HG03469 (cell line): ENCODE measurements around the gene DPH3.
A peak's percentile ranks its signal among the peaks of the same experiment; 100 is the strongest.

Source experiments
- ATAC-seq: cut with Tn5 transposase; IDR thresholded peaks from one replicate; pipeline ENCODE4 v1.9.1; 2021; ENCODE audit warnings: mild to moderate bottlenecking, moderate library complexity, moderate number of reproducible peaks; ENCODE audit not compliant: unreplicated experiment

The DPH3 gene

DNA sequence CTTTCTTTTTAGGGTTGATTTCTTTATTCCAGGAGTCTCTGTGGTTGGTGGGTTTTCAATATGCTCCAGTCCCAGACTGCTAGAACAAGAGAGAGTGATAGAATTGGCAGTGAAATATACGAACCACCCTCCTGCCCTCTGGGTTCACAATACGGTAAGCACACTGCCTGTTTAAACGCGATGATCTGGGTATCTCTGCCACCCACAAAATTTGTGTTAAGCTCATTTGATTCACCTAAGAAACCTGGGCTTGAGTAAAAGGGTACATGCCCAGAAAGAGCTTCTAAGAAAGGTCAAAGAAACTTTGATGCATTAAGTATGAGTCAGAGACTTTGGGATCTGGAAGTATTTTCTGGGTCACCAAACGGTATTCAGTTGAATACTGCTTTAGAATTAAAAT, 30.1 kb upstream of the DPH3 start:
- ATAC-seq, result no peak

DNA sequence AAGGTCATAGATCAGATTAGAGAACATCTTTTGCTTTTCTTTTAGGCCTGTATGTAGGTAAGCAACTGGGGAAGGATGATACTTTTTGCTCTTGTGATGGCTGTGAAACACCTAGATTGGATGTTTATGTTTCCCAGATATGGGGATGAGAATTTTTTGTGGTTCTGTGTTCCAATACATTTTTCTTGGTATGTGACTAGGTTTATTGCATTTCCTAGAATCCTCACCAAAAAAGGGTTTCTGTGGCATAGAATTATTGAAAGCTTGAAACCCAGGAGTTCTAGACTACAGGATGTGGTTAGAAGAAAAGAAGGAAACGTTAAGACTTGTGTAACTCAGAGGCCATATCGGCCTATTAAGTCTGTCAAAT, 26.1 kb upstream of the DPH3 start:
- no peak for ATAC-seq

DNA sequence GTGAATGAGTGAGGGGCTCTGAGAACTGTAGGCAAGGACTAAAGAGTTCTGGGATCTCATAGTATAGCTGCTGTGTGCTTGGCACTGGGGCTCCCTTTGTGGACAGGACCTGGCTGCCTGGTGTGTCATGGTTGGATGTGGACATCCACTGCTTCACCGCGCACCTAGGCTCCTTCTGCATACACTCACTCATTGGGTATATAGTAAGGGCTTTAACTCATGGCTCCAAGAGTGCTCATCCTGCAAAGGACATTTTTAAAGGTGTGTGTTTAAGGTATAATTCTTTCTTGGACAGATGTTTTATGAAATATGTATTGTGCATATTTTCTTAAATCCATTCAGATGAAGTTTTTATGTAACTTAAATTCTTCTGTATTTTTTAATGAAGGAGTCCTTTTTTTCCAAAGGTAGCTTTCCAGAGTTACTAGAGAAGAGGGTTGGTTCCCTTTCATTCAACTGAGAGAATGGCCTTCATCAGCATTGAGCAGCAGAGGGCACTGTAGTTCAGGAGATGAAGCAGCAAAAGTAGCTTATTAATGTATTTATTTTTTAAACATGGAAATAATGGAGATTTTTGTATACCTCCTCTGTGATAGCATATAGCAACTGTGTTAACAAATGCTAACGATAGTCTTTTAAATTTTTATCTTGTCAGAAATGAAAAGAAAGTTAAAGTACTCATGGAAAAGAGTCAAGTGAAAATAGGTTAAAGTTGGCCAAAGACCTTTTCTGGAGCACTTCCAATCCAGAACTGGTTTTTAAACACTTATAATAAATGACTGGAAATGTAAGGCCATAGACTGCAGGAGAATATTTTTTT, 25.5 kb upstream of the DPH3 start:
- no peak for ATAC-seq

DNA sequence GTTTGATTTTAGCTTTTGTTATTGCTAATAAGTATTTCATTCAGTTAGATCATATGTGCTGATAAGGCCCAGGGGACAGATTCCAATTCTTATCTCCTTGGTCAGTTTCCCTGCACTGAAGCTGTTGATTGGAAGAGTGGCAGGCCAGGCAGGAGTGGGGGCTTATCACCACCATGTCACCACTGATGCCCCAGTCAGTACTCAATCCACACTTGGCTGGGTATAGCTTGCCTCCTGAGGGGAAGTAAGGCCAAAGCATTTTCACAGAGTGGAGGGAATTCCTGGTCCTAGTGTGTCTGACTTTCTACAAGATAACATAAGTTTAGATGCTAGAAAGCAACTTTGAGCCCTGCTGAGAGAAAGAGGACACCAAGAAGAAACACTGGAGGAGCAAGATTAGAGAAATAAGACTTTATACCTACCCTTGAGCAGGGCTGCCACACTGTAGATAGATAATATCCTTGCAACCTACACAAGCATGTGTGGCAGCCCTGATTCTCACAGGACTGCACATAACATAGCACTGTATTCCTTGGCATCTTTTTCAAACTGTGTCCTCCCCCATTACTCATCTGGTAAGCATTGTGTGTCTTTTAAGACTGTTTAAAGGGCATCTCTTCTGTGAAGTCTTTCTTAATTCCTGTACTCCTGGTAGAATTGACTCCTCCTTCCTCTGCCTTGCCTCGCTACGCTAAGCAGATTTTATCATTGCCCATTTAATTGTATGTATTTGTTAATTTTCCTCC, 24.6 kb upstream of the DPH3 start:
- no peak for ATAC-seq

DNA sequence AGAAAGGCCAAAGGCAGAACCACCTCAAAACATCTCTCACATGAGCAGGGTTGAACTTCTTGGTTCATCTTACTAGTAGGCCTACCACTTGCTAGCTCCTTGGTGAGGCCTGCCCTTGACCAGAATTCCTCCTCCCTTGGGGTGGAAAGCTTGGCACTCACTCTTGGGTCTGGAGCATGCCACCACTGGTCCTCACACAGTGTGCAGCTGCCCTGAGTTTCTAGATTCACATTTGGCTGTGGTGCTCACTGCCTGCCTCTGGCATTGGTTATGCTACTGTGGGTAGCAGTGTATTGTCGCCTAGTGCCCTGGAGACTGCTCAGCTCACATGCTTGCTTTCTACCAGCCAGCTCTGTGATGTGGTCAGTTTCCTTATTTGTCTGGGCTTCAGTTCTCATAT, 23.9 kb upstream of the DPH3 start:
- no peak for ATAC-seq

DNA sequence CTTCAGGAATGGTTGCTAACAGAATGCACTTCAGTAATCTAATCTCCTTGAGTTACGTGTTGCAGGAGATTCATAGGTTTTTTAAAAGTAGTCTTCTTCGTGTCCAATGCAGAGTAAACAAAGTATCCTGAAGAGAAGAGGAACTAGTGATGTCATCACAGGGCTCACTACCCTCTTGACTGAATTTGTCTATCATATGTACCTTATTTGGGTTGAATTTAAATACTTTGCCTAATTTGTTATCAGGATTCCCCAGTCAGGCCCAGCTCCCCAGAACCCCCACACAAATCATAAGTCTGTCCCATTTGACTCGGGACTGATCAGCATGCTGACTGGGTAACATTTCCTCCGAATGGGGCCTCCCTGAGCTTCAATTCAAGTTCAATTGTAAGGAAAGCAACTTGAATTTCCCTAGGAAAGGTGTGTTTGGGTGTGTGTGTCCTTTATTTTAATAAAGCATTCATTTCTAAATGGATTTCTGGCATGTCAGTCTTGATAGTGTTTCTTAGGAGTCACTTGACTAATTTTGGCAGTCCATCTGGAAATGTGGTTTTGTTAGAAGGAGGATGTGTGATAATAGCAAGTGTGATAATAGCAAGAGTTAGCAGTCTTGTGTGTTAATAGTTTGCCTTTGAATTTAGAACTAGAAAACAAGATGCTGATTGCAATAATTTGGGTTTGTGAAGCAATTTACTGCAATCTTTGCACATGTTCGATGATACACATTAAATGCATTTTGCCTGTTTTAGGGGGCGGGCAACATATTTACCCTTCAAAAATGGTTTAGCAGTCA, 22.2 kb upstream of the DPH3 start:
- ATAC-seq, result no peak

DNA sequence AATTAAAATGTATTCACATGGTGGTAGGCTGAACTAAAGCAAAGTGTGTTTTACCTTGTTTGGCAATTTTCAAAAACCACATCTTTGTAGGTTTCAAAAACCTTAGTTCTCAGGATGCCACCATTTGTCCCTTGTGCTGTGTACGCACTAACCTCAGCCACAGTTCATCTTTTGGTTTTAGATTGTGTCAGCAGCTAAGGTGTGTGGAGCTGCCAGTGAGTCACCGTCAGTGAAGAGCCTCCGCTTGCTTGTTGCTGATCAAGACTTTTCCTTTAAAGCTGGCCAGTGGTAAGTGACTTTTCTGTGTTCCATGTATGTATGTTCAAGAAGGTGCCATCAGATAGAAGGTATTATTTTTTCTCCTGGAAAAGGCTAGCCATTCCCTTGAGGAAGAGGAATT, 21.4 kb upstream of the DPH3 start:
- ATAC-seq, result peak; percentile 74

DNA sequence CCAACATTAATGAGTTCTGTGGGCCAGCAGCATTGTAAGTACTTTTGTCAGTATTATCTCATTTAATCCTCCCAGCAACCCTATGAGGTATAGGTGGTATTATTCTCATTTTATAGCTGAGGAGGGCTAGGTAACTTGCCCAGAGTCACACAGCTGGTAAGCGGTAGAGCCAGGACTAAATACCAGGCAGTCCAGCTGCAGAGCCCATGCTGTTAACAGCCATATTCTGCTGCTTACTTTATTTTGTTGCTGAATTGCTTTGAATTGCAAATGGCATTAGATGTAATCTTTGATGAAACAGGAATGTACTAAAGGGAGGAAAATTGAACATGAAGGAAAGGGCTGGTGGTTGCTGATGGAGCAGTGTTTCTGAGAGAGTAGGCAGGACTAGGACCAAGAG, 19.9 kb upstream of the DPH3 start:
- no peak for ATAC-seq

DNA sequence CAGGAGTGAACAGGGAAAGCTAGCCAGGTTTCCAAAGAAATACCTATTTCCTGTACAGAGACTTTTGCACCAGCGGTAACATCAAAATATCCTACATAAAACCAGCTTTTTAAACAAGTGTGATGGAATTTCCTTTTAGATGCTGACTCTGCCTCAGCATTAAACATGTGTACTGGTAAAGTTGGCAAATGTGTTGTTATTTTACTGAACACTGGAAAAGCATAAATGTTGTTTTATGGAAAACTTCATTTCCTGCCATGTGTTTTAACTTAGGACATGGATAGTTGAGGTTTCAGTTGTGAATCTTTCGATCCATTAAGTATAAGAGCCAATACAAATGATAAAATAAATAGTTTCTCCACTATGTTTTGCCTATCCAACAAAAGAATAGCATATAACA, 15.9 kb upstream of the DPH3 start:
- ATAC-seq, result no peak

DNA sequence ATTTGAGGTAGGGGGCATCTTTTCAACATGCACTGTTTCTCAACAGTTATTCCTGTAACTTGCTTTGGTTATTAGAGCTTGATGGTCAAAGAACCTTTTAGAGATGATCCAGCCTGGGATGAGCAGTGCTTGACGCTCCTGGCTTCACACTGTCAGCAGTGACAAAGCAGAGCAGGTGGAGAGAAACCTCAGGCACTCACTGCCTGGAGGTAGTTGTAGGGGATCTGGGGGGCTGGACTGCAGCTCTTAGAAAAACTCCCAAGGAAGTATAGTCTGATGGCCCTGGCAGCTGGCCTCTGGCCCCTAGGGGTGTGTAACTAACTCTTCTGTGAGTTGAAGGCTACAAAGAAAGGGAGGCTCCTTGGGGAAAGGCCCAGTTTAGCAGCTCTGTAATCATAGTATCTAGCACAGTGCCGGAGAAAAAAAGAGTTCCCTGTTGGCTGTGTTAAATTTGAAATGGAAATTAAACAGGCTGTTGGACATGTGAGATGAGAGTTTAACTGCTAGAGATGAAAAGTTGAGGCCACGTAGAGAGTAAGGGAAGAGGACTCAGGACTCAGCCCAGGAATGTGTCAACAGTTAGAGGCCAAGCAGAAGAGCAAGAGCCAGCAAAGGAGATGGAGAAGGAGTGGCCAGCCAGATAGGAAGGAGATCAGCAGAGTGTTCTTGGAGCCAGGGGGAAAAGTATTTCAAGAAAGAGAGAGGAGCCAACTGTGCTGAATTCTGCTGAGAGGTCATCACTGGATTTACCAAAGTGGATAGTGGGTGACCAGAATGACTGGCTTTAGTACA, 14.5 kb upstream of the DPH3 start:
- no peak for ATAC-seq

DNA sequence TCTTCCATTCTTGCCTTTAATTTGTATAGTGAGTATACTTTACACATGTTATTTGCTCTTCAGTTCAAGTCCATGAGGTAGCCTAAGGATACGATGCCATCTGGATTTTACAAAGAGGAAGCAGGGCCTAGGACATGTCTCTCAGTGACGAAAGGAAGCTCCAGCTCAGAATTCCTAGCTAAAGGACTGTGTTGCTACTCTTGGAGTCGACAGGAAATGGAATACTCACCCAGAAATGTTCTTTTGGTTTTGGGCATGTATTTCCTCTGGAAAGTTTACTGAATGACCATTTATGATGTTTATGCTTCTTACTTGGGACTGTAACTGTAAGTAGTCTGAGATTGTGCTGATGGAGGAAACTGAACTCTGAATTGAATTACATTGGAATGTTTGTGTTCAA, 12.7 kb upstream of the DPH3 start:
- no peak for ATAC-seq

DNA sequence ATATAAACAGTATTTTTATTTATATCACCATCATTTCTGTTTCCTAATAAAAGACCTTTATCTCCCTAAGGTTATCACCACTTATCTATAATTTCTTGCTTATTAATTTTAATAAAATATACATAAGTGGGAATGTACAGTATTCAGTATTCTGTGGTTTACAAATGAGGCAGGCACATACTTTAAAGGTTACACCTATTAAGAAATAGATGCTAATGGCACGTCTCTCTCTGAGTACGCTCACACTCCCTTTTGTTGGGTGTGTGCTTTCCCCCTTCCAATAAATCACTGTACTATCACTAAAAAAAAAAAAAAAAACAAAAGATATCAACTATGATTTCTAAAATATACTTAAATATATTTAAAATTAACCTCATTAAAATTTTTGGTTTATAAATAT, 9.1 kb upstream of the DPH3 start:
- ATAC-seq, result no peak

DNA sequence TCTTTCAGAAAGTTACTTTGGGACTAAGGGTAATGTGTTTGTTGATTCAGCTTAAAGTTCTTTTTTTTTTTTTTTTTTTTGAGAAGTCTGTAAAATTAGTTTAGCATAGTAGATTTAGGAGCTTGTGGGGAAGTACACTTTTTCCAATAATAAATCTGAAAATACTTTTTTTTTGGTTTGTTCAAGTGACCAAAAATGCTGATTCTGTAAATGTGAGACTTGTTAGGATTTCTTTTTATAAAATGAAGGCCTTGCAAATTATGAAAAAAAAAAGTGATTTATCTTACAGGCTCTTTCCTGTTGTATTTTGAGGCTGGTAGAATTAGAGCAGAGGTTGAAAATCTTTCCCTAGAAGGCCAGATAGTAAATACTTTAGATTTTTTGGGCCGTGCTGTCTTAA, 7.8 kb upstream of the DPH3 start:
- ATAC-seq, result no peak

DNA sequence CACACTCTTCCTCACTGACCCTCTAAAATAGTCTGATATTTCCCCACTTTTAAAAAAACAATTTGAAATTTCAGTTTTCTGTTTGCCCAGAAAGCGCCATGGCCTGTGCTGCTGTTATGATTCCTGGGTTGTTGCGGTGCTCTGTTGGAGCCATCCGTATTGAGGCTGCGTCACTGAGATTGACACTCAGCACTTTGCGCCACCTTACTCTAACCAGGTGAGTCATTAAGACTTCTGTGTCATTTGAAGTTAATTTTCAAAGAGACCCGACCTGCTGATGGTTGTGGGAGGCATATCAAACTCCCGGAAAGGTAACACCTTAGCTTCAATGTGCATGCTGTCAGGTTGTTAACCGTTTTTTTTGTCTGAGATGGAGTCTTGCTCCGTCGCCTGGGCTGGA, 6.1 kb upstream of the DPH3 start:
- ATAC-seq, result no peak

DNA sequence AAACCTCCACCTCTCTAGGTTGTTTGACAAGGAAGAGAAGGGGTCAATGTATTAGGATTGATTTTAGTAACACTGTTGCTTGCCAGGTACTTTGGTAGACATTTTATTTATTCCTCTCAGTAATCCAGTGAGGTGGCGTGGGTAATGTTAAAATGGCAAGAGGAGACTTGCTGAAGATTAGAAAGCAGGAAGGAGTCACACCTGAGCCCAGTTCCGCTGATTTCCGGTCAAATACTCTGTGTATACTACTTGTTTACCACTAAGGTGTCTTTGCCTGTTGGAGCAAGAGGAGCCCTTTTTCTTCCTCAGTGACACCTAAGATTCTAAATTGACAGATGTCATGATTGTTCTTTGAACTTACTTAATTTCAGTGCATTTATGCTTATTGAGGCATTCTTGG, 2.0 kb upstream of the DPH3 start:
- no peak for ATAC-seq

DNA sequence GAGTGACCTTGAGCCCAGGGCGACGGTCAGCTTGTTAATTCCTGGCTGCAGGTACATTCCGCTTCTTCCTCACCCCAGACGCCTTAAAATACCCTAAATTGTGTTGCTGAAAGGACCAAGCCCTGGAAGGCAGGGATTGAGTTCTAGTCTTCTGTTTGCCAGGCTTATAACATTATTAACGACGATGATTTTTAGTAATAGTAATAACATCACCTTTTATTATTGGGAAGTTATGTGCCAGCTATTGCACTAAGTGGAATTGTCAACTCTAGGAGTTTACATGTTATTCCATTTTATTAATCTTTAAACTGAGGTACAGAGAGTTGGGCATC, 678 bp upstream of the DPH3 start:
- ATAC-seq, result no peak

DNA sequence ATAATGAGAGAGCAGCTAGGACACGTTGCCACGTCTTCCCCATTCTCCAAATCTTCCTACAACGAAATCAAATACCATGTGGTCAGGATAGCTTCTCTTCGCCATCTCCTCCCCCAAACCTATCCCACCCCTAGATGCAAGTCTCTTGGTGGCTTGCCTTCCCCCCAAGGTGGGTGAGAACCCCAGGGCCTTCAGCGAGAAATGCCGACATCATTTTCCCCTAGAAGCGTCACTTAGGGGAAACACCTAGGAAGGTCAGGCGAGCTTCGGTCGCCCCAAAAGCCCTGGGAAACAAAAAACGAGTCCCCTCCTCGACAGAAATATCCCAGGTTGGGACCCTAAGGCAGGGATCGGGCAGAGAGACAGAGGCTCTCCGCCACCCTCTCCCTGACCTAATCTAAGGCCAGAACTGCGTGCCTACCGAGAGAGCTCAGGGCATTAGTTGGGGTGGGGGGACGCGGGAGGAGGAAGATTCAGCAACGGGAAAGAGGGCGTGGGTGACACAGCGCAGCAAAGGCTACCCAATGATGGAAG, 502 bp downstream of the DPH3 start:
- ATAC-seq, result no peak

DNA sequence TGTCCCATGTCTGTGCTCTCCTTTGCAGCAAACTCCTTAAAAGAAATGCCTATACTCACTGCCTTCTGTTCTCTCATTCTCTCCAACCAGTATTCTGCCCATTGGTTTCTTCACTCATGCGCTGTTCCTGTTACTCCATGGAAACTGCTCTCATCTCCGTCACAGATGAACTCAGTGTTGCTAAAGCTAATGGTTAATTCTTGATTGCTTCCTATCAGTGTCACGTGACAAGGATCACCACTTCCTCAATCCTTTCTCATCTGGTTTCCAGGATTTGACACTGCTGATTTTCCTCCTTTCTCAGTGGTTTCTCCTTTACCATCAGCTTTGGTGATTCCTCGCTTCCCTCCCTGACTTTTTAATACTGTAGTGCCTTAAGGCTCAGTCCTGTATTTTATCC, 2.6 kb downstream of the DPH3 start:
- no peak for ATAC-seq

DNA sequence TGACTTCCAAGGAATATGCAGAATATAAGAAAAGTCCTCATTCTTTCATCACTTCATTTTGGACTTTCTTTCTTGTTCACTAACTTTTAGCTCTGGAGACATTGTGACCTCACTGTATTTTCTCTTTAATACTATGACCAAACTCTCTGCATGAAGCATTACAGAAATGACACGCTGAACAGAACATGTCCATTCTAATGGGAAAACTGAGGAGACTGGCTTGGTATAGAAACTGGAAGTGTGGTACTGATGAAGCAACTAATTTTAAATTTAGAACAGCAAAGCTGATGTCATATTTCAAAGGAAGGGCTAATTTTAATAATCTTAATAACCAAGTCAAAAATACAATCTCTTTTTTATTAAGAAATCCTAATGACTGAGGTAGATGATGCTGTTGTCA, 4.7 kb downstream of the DPH3 start:
- no peak for ATAC-seq

DNA sequence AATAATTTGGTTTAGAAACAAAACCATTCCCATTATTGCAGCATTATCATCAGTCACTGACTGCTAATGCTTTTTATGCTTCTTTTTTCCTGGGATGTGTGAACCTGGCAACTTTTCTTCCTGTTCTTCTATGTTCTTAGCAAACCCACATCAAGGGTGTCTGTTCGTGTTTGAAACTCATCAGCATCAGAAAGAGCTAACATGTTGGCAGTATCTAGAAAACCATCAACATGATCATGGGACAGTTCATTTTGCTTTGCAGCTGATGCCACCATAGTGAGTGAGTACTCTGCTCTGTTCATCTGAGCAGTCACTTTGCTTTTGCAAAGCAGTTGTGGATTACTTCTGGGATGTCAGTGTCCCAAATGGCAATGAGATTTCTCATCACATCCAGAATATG, 5.9 kb downstream of the DPH3 start:
- no peak for ATAC-seq

DNA sequence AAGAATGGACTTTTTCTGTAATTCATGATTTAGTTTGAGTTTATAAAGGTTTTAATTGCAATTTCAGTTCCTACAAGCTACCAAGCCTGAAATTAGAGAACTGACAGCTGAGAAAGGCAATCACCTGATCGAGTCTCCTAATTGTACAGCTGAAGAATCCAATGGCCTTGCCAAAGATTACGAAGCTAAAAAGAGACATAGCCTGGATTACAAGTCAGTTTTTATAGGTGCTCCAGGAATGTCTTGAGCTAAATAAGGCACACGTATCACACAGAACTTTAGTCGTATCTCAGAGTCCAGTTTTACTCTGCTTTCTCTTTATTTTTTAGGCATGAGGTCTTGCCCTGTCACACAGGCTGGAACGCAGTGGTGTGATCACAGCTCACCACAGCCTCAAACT, 6.6 kb downstream of the DPH3 start:
- ATAC-seq, result no peak
